GM21529 (cell line): ENCODE data around the gene SAMD15.
"Not testable (repeated sequence)": the region's sequence is repeated elsewhere in the genome, so short reads cannot be mapped to it uniquely, and the experiment has no call there.

Experiments
- ATAC-seq: cut with Tn5 transposase; IDR thresholded peaks from one replicate; pipeline ENCODE4 v1.9.1; 2021; ENCODE audit not compliant: unreplicated experiment

Gene SAMD15

GRCh38 chr14:77375164-77375950, 1.8 kb upstream of the SAMD15 start:
- no peak for ATAC-seq

- peak; percentile 18 for ATAC-seq
Observed at GRCh38 chr14:77375973-77376770, 1.0 kb upstream of the SAMD15 start.

DNA sequence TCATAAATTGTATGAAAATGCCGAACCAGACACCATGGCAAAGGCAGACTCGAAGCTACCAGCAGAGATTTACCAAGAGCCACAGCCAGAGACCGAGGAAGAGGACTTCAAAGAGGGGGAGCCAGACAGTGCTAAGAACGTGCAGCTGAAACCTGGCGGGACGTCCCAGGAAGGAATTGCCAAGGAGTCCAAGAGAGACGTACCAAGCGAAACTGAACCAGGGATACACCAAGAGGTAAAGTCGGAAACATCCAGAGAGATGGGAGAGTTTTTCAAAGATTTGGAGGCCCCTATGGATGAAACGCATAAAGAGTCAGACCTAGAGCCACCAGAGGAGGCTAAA, 294 bp downstream of the SAMD15 start:
- ATAC-seq, result peak; percentile 1

DNA sequence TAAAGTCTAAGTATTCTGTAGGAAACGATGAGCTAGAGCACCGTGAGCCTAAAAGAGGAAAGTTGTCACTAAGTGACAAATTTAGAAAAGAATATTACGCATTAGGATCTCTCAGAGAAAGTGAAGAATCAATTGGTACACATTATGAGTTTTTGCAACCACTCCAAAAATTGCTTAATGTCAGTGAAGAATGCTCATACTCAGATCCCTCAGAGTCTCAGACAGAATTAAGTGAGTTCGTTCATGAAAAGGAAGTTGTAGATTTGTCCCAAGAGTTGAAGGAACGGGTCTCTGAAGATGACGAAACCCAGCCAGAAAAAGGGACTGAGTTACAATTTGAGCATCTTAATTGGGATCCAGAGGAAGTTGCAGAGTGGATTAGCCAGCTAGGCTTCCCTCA, 1.5 kb downstream of the SAMD15 start:
- ATAC-seq, result no peak

DNA sequence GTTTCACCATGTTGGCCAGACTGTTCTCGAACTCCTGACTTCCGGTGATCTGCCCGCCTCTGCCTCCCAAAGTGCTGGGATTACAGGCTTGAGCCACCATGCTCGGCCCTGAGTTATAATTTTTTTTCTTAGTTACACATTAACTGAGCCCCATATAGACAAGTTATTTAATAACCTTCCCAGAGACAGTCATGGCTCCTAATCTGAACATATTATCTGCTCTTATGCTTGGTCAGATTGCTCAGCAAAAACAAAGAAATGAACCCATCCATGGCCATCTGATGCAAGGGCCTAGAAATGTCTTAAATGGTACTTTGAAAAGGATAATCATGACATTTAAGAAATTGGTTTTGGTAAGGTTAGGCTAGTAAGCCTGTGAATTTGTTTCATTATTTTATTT, 13.0 kb downstream of the SAMD15 start:
- no peak for ATAC-seq

DNA sequence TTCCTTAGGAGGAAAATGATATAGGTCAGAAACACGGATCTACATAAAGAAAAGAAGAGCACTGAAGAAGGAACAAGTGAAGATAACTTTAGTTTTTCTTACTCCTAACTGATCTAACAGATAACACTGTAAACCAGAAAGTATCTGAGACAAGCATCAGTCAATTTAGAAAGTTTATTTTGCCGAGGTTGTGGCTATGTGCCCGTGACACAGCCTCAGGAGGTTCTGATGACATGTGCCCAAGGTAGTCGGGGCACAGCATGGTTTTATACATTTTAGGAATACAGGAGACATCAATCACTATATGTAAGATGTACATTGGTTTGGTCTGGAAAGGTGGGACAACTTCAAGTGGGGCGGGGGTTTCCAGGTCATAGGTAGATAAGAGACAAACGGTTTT, 23.0 kb downstream of the SAMD15 start:
- no peak for ATAC-seq

GRCh38 chr14:77403768-77404167, 26.6 kb downstream of the SAMD15 start:
- ATAC-seq, result no peak

DNA sequence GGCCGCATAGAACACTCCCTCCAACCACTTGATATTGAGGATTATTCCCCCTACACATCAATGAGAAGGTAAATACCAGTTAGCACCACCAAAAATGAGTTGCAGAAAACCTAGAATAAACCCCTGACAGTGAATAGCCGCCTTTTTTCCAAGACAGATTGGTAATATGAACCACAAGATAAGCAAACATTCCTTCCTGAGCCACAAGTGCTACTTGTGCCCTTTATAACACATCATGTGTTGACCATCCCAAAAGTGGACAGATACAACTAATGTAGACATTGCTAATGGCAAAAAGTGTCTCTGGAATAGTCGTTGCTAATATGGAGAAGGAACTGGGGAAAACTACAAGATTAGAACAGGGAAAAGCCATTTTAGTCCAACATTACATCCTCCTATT, 28.9 kb downstream of the SAMD15 start:
- no peak for ATAC-seq

- ATAC-seq, result no peak
Observed at GRCh38 chr14:77406718-77407117, 29.5 kb downstream of the SAMD15 start.

DNA sequence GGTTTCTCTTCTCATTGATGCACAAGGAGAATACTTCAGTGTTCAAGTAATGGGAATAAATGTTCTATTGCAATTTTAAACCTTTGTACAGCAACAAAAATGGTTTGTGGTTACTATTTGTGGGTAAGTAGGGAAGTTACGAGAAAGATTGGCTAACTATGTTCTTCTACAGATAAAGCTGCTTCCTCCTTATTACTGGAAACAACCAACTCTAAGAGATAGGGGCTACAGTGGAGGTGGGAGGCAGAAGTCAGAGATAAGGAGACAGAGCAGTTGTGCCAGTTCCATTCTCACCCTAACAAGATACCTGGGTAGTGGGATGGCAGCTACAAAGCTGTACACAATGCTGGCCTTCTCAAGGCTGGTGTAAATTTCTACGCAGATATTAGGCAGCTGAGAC, 30.0 kb downstream of the SAMD15 start:
- no peak for ATAC-seq

- ATAC-seq, result no peak
Observed at GRCh38 chr14:77409131-77409533, 32.0 kb downstream of the SAMD15 start.

DNA sequence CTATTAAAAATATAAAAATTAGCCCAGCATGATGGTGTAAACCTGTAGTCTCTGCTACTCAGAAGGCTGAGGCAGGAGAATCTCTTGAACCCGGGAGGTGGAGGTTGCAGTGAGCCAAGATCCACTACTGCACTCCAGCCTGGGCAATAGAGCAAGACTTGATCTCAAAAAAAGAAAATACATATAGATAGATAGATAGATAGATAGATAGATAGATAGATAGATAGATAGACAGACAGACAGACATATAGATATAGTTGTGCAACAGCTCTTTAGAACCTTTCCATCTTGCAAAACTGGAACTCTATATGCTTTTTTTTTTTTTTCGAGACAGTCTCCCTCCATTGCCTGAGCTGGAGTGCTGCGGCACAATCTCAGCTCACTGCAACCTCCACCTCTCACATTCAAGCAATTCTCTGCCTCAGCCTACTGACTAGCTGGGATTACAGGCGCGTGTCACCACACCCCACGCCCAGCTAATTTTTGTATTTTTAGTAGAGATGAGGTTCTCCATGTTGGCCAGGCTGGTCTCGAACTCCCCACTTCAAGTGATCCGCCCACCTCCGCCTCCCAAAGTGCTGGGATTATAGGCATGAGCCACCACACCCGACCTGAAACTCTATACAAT, 38.3 kb downstream of the SAMD15 start:
- ATAC-seq, result not testable (repeated sequence)

DNA sequence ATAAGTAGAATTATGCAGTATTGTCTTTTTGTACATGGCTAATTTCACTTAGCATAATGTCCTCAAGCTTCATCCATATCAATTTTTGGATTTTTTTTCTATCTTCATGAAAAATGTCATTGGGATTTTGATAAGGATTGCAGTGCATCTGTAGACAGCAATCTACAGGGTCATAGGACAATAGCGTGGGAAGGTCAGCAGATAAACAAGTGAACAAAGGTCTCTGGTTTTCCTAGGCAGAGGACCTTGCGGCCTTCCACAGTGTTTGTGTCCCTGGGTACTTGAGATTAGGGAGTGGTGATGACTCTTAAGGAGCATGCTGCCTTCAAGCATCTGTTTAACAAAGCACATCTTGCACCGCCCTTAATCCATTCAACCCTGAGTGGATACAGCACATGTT, 38.9 kb downstream of the SAMD15 start:
- not testable (repeated sequence) for ATAC-seq

DNA sequence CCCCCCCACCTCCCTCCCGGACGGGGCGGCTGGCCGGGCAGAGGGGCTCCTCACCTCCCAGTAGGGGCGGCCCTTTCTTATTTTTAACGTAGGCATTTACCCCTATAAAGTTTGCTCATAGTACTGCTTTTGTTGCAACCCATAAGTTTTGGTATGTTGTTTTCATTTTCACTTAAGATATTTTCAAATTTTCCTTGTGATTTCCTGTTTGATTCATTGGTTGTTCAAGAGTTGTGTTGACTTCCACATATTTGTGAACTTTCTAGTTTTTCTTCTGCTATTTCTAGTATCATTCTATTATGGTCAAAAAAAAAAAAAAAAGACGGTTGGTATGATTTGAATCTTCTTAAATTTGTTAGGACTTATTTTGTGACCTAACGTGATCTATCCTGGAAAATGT, 39.7 kb downstream of the SAMD15 start:
- ATAC-seq, result no peak

DNA sequence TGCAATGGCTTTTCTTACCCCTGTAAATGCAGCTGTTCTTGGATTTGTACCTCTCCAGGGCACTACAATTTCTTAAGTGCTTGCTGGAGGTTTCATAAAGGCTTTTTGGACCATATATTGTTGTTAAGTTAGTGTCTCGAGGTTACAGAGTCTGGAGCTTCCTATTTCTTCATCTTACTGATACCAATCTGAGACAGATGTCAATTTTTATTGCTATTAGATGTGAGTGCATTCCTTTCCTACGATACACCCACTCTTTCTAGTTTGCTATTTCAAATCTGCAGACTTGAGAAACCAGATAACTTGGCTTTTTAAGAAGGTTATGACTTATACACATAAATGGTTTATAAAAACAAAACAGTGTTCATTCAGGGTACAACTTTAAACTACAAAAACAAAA, 44.0 kb downstream of the SAMD15 start:
- no peak for ATAC-seq

DNA sequence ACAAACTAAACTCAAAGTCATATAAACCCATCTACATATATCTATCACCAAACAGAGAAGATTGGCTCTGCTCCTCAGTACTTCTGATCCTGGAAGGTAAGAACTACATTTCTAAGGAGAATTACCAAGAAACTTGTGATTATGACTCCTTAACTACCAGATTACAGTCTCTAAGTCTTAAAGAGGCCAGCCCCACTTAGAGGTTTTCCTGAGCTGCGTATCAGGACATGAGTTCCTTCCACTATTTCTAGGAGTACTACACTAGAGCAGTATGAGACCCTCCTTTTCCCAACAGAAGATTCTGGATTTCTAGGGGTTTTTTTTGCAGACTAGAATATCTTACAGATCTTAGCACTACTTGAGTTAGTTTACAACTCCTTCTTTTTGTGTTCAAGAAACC, 46.2 kb downstream of the SAMD15 start, which contains the start of gene NOXRED1:
Gene NOXRED1, minus strand, starts transcription at position 101 of the 400 bp plus-strand sequence. CDS start 634 bp downstream, outside the sequence.
- ATAC-seq, result no peak

DNA sequence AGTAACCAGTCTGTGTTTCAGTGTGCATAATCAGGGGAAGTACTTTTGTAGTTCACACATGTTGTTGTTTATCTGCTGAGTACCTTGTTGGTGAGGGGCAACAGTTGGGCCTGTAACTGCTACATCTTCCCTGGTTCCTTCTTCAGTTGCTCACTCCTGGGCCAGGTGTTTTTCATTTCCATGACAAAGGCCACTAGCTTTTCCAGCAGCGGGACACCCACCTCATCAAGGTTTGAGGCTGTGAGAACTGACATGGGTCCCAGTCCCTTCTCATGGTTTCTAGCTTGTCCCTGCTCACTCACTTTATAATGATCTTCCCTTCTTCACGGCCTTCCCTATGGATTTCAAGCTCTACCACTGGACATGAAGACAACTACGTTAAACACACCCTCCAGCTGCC, 47.7 kb downstream of the SAMD15 start:
- ATAC-seq, result no peak

DNA sequence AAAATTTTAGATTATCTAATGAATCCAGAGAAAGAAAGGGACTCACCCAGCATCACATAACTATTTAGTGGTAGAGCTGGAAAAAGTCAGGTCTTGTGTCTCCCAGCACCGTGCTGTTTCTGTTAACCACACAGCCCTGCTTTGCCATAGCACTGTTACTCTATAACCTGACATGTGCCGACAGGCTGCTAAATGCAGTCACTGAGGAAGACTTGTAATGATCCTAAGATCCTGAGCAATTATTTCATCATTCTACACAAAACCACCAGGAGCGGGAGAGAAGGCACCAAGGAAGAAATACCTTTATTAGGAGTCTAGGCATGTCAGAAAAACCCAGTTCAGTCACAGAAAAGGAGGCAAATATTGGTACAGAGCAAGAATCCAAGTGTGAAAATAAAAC, 49.2 kb downstream of the SAMD15 start:
- no peak for ATAC-seq

- ATAC-seq, result no peak
Observed at GRCh38 chr14:77436042-77436441, 58.9 kb downstream of the SAMD15 start.

GRCh38 chr14:77438596-77438995, 61.4 kb downstream of the SAMD15 start:
- no peak for ATAC-seq

DNA sequence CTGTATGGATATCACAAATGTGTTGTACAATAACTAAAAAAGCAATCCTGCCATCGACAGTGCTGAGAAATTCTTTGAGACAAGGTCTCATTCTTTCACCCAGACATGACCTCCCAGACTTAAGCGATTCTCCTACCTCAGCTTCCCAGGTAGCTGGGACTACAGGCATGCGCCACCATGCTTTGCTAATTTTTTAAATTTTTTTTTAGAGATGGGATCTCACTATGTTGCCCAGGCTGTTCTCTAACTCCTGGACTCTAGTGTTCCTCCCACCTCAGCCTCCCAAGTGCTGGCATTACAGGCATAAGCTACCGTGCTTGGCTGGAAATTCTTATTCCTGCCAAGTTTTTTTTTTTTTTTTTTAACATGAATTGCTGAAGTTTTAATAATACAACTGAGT, 62.7 kb downstream of the SAMD15 start:
- ATAC-seq, result no peak
